Measurements from ENCODE around the gene MAPK1IP1L. TPM values are rescaled to one million over a fixed set of nuclear protein-coding genes. Genes with fewer than 3 reads are reported as not detected.
"Not testable (repeated sequence)": the region's sequence is repeated elsewhere in the genome, so short reads cannot be mapped to it uniquely, and the experiment has no call there.

Gene MAPK1IP1L
- total RNA-seq, 4 donors from 2014 or later = 8.5 to 88.7 (median 27.9) TPM

DNA sequence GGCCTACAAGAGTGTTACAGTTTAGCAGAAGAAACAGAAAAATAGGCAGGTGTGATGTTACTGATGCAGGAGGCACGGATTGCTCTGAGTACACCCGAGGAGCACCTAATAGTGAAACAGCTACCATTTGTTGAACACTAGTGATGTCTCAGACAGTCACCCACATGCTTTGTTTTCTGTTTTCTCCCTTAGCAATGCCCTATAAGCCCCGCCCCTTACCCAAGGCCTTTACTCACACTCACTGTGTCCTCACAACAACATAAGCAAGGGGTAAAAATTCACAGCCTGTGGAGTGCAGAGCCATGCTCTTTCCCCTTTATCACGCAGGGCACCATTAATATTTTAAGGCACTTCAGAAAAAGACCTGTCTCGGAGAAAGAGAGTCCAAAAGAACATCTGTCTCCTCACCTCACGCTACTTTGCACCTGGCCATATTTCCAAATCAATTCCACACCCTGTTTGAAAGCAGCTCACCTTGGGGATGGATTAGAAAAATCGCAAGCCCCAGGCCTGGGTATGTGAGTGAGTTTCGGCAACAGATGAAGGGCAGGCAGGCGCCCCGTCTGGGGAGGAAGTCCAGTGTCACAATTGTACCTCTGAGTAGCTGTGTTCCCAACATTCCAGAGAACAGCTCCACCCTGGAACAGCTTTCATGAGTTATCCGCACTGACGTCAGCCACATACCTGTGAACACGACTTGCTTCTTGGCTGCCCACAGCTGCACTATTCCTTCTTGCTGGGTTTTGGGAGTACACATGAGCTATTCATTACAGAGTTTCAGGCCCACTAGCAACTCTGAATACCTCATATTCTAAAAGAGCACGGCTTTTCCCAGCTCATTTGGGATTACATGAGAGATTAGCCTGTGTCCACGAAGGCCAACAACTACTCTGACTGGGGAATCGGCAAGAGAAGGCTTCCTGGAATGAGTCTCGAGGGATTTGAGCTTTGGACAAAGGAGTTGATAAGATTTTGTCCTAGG lies 26.0 kb downstream of the MAPK1IP1L start:
- no peak for TF ChIP-seq POLR2A (IDR thresholded peaks at IDR 0.05)
- TF ChIP-seq, protein P1, sequence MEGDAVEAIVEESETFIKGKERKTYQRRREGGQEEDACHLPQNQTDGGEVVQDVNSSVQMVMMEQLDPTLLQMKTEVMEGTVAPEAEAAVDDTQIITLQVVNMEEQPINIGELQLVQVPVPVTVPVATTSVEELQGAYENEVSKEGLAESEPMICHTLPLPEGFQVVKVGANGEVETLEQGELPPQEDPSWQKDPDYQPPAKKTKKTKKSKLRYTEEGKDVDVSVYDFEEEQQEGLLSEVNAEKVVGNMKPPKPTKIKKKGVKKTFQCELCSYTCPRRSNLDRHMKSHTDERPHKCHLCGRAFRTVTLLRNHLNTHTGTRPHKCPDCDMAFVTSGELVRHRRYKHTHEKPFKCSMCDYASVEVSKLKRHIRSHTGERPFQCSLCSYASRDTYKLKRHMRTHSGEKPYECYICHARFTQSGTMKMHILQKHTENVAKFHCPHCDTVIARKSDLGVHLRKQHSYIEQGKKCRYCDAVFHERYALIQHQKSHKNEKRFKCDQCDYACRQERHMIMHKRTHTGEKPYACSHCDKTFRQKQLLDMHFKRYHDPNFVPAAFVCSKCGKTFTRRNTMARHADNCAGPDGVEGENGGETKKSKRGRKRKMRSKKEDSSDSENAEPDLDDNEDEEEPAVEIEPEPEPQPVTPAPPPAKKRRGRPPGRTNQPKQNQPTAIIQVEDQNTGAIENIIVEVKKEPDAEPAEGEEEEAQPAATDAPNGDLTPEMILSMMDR (IDR thresholded peaks at IDR 0.05) = no peak
- no peak overlapping the region for H3K4me3 ChIP-seq
- no peaks in the 10 kb centered on the region for H3K27me3 ChIP-seq
- no peaks in the 10 kb centered on the region for H3K36me3 ChIP-seq
- peaks cover 0 to 1% of the 10 kb centered on the region in 2 donors for H3K4me1 ChIP-seq
- intact Hi-C loops (cut with DNase I; ENCODE audit: low total_unique reads) = no loop called here
- no peak overlapping the region for H3K27ac ChIP-seq
- H3K9me3 ChIP-seq = no peaks in the 10 kb centered on the region
- DNase-seq = no peak

GRCh38 chr14:55079961-55080360 lies 28.5 kb downstream of the MAPK1IP1L start:
- H3K27ac ChIP-seq, DNase-seq, H3K4me1 ChIP-seq, H3K36me3 ChIP-seq, H3K9me3 ChIP-seq, H3K27me3 ChIP-seq, H3K4me3 ChIP-seq: not testable (repeated sequence)
- intact Hi-C loops (cut with DNase I; ENCODE audit: low total_unique reads) = loop anchor here (10.0 kb wide), 1 partner anchor 85 kb away; no protein-coding TSS in a partner anchor

DNA sequence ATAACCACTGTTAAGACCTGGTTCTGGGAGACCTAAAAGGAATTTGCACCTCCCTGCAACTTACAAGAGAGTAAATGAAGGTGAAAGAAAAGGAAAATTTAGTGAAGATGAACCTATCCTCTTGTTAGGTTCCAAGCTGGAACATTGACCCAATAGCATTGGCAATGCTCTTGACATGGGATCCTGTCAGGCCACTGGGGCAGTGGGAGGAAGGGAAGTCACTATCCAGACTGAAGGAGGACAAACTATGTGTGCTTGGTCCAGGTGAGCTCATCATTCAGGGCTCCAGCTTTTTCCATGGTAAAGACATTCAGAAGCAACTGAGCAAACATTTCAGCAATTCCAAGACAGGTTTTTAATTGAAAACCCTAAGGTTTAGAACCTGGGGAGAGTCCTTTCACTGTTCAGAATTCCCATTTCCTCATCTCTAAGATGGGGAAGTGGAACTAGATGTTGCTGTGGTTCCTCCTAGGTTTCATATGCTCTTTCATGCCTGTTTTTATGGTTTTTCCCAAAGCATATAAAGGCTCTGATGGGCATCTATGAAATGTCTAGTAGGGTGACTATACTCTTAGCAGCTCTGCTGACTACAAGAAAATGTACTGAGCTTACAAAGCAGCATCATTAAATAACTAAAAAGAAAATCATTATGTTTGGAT lies 33.1 kb downstream of the MAPK1IP1L start:
- intact Hi-C loops (cut with DNase I; ENCODE audit: low total_unique reads) = loop anchor here (10.0 kb wide), 1 partner anchor 80 kb away; no protein-coding TSS in a partner anchor
- no peaks in the 10 kb centered on the region for H3K9me3 ChIP-seq
- TF ChIP-seq, protein P1 (IDR thresholded peaks at IDR 0.05) = no peak
- TF ChIP-seq POLR2A (IDR thresholded peaks at IDR 0.05) = no peak
- H3K4me1 ChIP-seq = no peaks in the 10 kb centered on the region
- no peak for DNase-seq
- H3K4me3 ChIP-seq = no peak overlapping the region
- no peaks in the 10 kb centered on the region for H3K36me3 ChIP-seq
- no peak overlapping the region for H3K27ac ChIP-seq
- no peaks in the 10 kb centered on the region for H3K27me3 ChIP-seq

GRCh38 chr14:55085060-55085660 lies 33.7 kb downstream of the MAPK1IP1L start:
- Histone ChIP-seq H3K27ac (no peak overlapping the region), H3K4me3 (no peak overlapping the region), H3K4me1 (no peaks in the 10 kb centered on the region), H3K36me3 (no peaks in the 10 kb centered on the region), H3K9me3 (no peaks in the 10 kb centered on the region), H3K27me3 (no peaks in the 10 kb centered on the region)
- intact Hi-C loops (cut with DNase I; ENCODE audit: low total_unique reads) = loop anchor here (10.0 kb wide), 1 partner anchor 80 kb away; no protein-coding TSS in a partner anchor
- no peak for TF ChIP-seq POLR2A (IDR thresholded peaks at IDR 0.05)
- TF ChIP-seq, protein P1 (IDR thresholded peaks at IDR 0.05) = no peak
- DNase-seq = no peak

- no peaks in the 10 kb centered on the region for H3K27me3 ChIP-seq
- no peak overlapping the region for H3K4me3 ChIP-seq
- no peaks in the 10 kb centered on the region for H3K4me1 ChIP-seq
- no peaks in the 10 kb centered on the region for H3K9me3 ChIP-seq
- intact Hi-C loops (cut with DNase I; ENCODE audit: low total_unique reads) = loop anchor here (10.0 kb wide), 1 partner anchor 78 kb away; no protein-coding TSS in a partner anchor
- no peak for DNase-seq
- no peak for TF ChIP-seq POLR2A (IDR thresholded peaks at IDR 0.05)
- TF ChIP-seq, protein P1 (IDR thresholded peaks at IDR 0.05) = no peak
- no peak overlapping the region for H3K27ac ChIP-seq
- no peaks in the 10 kb centered on the region for H3K36me3 ChIP-seq
Observed at GRCh38 chr14:55086938-55087337, 35.5 kb downstream of the MAPK1IP1L start.
